PFSK-1 (cell line): Measurements from ENCODE around the gene AP1G2.

Experiments
- POLR2AphosphoS5 ChIP-seq: IDR thresholded peaks from 2 replicates; pipeline ENCODE4 v1.6.1; 2012; ENCODE audit warnings: low read depth, mild to moderate bottlenecking, control low read depth, low read length, moderate library complexity
- SIN3A ChIP-seq: IDR thresholded peaks from 2 replicates; pipeline ENCODE4 v1.6.1; 2012; ENCODE audit warnings: mild to moderate bottlenecking, low read length, moderate library complexity, borderline replicate concordance; ENCODE audit not compliant: insufficient read depth
- TF ChIP-seq, protein P1 (sequence below), 2 experiments: IDR thresholded peaks; 2 replicates each; pipeline versions ENCODE4 v1.6.1 to v1.8.0; 2011 to 2012; ENCODE audit warnings: low read depth in 2 of 2, low read length in 2 of 2, control low read depth in 1 of 2, inconsistent platforms in 1 of 2, mild to moderate bottlenecking in 1 of 2, moderate library complexity in 1 of 2; ENCODE audit not compliant: insufficient read depth in 1 of 2

DNA sequence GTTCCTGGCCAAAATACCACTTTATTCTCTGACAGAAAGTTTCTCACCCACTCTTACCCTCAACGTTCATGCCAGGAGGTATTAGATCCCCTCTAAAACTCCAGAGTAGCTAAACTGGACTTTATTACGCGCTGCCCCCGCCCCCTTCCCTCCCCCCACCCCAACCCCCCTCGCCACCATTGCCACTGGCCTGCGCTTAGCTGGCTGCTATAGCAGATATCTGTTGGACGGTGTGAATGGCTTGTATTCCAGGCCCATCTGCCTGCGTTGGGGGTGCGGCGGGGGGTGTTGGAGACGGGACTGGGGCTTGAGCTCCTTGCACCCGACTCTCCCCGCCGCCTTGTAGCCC lies 12.1 kb downstream of the AP1G2 start:
- TF ChIP-seq, protein P1, sequence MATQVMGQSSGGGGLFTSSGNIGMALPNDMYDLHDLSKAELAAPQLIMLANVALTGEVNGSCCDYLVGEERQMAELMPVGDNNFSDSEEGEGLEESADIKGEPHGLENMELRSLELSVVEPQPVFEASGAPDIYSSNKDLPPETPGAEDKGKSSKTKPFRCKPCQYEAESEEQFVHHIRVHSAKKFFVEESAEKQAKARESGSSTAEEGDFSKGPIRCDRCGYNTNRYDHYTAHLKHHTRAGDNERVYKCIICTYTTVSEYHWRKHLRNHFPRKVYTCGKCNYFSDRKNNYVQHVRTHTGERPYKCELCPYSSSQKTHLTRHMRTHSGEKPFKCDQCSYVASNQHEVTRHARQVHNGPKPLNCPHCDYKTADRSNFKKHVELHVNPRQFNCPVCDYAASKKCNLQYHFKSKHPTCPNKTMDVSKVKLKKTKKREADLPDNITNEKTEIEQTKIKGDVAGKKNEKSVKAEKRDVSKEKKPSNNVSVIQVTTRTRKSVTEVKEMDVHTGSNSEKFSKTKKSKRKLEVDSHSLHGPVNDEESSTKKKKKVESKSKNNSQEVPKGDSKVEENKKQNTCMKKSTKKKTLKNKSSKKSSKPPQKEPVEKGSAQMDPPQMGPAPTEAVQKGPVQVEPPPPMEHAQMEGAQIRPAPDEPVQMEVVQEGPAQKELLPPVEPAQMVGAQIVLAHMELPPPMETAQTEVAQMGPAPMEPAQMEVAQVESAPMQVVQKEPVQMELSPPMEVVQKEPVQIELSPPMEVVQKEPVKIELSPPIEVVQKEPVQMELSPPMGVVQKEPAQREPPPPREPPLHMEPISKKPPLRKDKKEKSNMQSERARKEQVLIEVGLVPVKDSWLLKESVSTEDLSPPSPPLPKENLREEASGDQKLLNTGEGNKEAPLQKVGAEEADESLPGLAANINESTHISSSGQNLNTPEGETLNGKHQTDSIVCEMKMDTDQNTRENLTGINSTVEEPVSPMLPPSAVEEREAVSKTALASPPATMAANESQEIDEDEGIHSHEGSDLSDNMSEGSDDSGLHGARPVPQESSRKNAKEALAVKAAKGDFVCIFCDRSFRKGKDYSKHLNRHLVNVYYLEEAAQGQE (IDR thresholded peaks at IDR 0.05; ENCODE audit: insufficient read depth in 1 of 2, low read depth in 2 of 2, low read length in 2 of 2) = no peak
- TF ChIP-seq SIN3A (no peak), POLR2AphosphoS5 (no peak)
